ENCODE measurements around the gene IL17RA.

DNA sequence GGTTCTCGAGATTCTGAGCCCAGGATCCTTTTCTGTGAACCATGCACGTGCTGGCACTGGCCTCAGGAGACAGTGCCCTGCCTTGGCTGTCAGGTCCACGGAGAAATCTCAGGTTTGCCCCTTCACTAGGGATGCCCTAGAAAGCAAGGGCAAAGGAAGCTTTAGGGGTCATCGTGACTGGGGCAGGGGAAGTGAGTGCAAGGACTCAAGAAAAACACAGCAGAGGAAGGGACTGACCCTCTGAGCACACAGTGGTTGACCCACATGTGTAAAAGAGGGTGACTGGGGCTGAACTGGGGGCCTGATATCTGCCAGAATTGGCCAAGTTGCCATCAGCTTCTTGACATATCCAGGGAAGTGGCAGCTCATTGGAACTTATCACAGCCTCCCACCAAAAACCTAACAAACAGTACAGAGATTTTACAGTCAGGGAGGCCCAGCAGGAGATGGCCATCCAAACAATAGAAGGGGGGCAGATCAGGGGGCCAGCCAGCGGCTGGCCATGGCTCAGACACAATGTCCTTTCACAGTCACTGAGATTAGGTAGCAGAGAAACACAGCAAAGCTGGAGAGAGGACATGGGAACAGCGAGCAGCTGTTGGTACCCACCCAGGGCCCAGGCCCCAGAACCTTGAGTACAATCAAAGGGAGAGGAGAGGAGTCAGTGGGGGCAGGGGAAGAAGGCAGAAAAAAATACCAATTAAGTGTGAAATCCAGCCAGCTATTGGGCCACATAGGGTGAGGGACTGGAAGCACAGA lies 32.0 kb downstream of the IL17RA start:
- TF ChIP-seq, protein P1, sequence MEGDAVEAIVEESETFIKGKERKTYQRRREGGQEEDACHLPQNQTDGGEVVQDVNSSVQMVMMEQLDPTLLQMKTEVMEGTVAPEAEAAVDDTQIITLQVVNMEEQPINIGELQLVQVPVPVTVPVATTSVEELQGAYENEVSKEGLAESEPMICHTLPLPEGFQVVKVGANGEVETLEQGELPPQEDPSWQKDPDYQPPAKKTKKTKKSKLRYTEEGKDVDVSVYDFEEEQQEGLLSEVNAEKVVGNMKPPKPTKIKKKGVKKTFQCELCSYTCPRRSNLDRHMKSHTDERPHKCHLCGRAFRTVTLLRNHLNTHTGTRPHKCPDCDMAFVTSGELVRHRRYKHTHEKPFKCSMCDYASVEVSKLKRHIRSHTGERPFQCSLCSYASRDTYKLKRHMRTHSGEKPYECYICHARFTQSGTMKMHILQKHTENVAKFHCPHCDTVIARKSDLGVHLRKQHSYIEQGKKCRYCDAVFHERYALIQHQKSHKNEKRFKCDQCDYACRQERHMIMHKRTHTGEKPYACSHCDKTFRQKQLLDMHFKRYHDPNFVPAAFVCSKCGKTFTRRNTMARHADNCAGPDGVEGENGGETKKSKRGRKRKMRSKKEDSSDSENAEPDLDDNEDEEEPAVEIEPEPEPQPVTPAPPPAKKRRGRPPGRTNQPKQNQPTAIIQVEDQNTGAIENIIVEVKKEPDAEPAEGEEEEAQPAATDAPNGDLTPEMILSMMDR (conservative IDR thresholded peaks at IDR 0.05) = no peak
- TF ChIP-seq ZFX (IDR thresholded peaks at IDR 0.05) = no peak

Data from C4-2B (cell line).